Breast epithelium (tissue), 4 donors: Measurements from ENCODE around the gene UQCRQ. TPM values are rescaled to one million over a fixed set of nuclear protein-coding genes. Genes with fewer than 3 reads are reported as not detected.

Experiments used
- DNase-seq, 2 donors: peaks; one replicate each; pipeline ENCODE4 v3.0.0-alpha.2; 2019; ENCODE audit warnings: low spot score in 2 of 2
- H3K27ac ChIP-seq, 2 donors: fragments of 200-600 bp; sonication (generic) in 1 of 2; one replicate each; pipeline ENCODE4 v1.5.1; 2016 to 2019; ENCODE audit warnings: mild to moderate bottlenecking in 1 of 2
- H3K27me3 ChIP-seq, 2 donors: fragments of 200-600 bp; sonication (generic) in 1 of 2; one replicate each; pipeline versions ENCODE4 v1.5.1 to v1.6.0; 2017 to 2019; ENCODE audit warnings: control low read depth in 1 of 2, mild to moderate bottlenecking in 1 of 2
- H3K36me3 ChIP-seq: fragments of 200-600 bp; one replicate; pipeline ENCODE4 v1.5.1; 2019
- H3K4me1 ChIP-seq, 2 donors: fragments of 200-600 bp; sonication (generic); one replicate each; pipeline ENCODE4 v1.5.1; 2016 to 2019; ENCODE audit warnings: control low read depth in 1 of 2
- H3K4me3 ChIP-seq, 3 donors: fragments of 200-600 bp; sonication (generic); 1 replicate in 2 of 3; 2 replicates in 1 of 3; pipeline ENCODE4 v1.5.1; 2016 to 2019; ENCODE audit warnings: mild to moderate bottlenecking in 3 of 3, moderate library complexity in 2 of 3
- H3K9me3 ChIP-seq, 2 donors: fragments of 200-600 bp; sonication (generic) in 1 of 2; one replicate each; pipeline ENCODE4 v1.5.1; 2016 to 2019; ENCODE audit warnings: control low read depth in 1 of 2
- CTCF ChIP-seq, 3 donors: fragments of 450-650 bp; IDR thresholded peaks; one replicate each; pipeline ENCODE4 v1.5.1; 2016 to 2017; ENCODE audit warnings: antibody characterized with exemption in 3 of 3, mild to moderate bottlenecking in 3 of 3, moderate library complexity in 3 of 3
- POLR2A ChIP-seq: fragments of 450-650 bp; IDR thresholded peaks from one replicate; pipeline ENCODE4 v1.6.1; 2016; ENCODE audit warnings: antibody characterized with exemption, mild to moderate bottlenecking, moderate library complexity
- POLR2AphosphoS5 ChIP-seq, 3 donors: sonication (generic); formaldehyde crosslinking; IDR thresholded peaks; one replicate each; pipeline ENCODE4 v1.6.1; 2017; ENCODE audit warnings: antibody characterized with exemption in 3 of 3
- intact Hi-C: fragments of 100-400 bp; cut with DNase I; formaldehyde crosslinking; loops from one replicate; pipeline ENCODE4 v1.15.1; 2023; ENCODE audit warnings: low total_unique reads
- total RNA-seq, 3 donors: library from RNA; depleted of rRNA; stranded (reverse); fragments of >200 nt; gene quantifications; one replicate each; pipeline ENCODE4 v1.1.0, GENCODE V29; 2016

Gene UQCRQ
- total RNA-seq, 3 donors from 2014 or later: 106 to 184 (median 150) TPM

GRCh38 chr5:132825033-132825833 is 41.2 kb upstream of the UQCRQ start:
- TF ChIP-seq CTCF (IDR thresholded peaks at IDR 0.05) (no peak), POLR2A (no peak), POLR2AphosphoS5 (IDR thresholded peaks at IDR 0.05) (no peak)
- Histone ChIP-seq H3K4me3 (no peak overlapping the region), H3K27ac (no peak overlapping the region), H3K36me3 (no peaks in the 10 kb centered on the region), H3K4me1 (no peaks in the 10 kb centered on the region), H3K9me3 (no peaks in the 10 kb centered on the region), H3K27me3 (no peaks in the 10 kb centered on the region)
- intact Hi-C loops: no loop called here
- no peak for DNase-seq

- H3K27me3 ChIP-seq: no peaks in the 10 kb centered on the region
- H3K27ac ChIP-seq: no peak overlapping the region
- DNase-seq: no peak
- no peaks in the 10 kb centered on the region for H3K36me3 ChIP-seq
- no peaks in the 10 kb centered on the region for H3K4me1 ChIP-seq
- intact Hi-C loops: no loop called here
- TF ChIP-seq CTCF (IDR thresholded peaks at IDR 0.05) (no peak), POLR2AphosphoS5 (IDR thresholded peaks at IDR 0.05) (no peak), POLR2A (no peak)
- no peaks in the 10 kb centered on the region for H3K9me3 ChIP-seq
- H3K4me3 ChIP-seq: no peak overlapping the region
These were observed 40.5 kb upstream of the UQCRQ start for GRCh38 chr5:132825834-132826391.

- intact Hi-C loops: no loop called here
- no peaks in the 10 kb centered on the region for H3K4me1 ChIP-seq
- no peaks in the 10 kb centered on the region for H3K27me3 ChIP-seq
- H3K9me3 ChIP-seq: no peaks in the 10 kb centered on the region
- H3K4me3 ChIP-seq: no peak overlapping the region
- DNase-seq: no peak
- TF ChIP-seq POLR2A: no peak
- no peak for TF ChIP-seq POLR2AphosphoS5 (IDR thresholded peaks at IDR 0.05)
- no peak for TF ChIP-seq CTCF (IDR thresholded peaks at IDR 0.05)
- no peaks in the 10 kb centered on the region for H3K36me3 ChIP-seq
- H3K27ac ChIP-seq: no peak overlapping the region
These were observed 39.9 kb upstream of the UQCRQ start for GRCh38 chr5:132826424-132827082.

- no peaks in the 10 kb centered on the region for H3K9me3 ChIP-seq
- H3K4me1 ChIP-seq: no peaks in the 10 kb centered on the region
- no peaks in the 10 kb centered on the region for H3K36me3 ChIP-seq
- no peak for DNase-seq
- H3K27ac ChIP-seq: no peak overlapping the region
- no peaks in the 10 kb centered on the region for H3K27me3 ChIP-seq
- no peak overlapping the region for H3K4me3 ChIP-seq
- TF ChIP-seq POLR2A (no peak), POLR2AphosphoS5 (IDR thresholded peaks at IDR 0.05) (no peak), CTCF (IDR thresholded peaks at IDR 0.05) (no peak)
- intact Hi-C loops: no loop called here
These were observed 38.3 kb upstream of the UQCRQ start for GRCh38 chr5:132827943-132828673.
